Measurements from ENCODE around the gene FCER1G. TPM values are rescaled to one million over a fixed set of nuclear protein-coding genes. Genes with fewer than 3 reads are reported as not detected.
"Not testable (repeated sequence)": the region's sequence is repeated elsewhere in the genome, so short reads cannot be mapped to it uniquely, and the experiment has no call there.

FCER1G gene
- total RNA-seq, 1 donor from 2014 or later = 176 TPM

GRCh38 chr1:161228032-161228431 lies 12.9 kb downstream of the FCER1G start:
- DNase-seq (ENCODE audit: low spot score) = no peak

GRCh38 chr1:161229896-161230295 lies 14.8 kb downstream of the FCER1G start:
- DNase-seq (ENCODE audit: low spot score) = no peak

- DNase-seq (ENCODE audit: low spot score) = no peak
These were observed 15.7 kb downstream of the FCER1G start for GRCh38 chr1:161230762-161231161.

- no peak for DNase-seq (ENCODE audit: low spot score)
These were observed 18.0 kb downstream of the FCER1G start for GRCh38 chr1:161233102-161233501.

- DNase-seq (ENCODE audit: low spot score) = no peak
These were observed 21.1 kb downstream of the FCER1G start for GRCh38 chr1:161235957-161236775.

- DNase-seq (ENCODE audit: low spot score) = no peak
These were observed 23.0 kb downstream of the FCER1G start, which contains the start of gene NR1I3 for GRCh38 chr1:161238039-161238473. NR1I3 (minus strand) TSS chr1:161238203; CDS start chr1:161236565, 1,638 bp downstream.

GRCh38 chr1:161241682-161242081 lies 26.6 kb downstream of the FCER1G start:
- no peak for DNase-seq (ENCODE audit: low spot score)

GRCh38 chr1:161242313-161242712 lies 27.2 kb downstream of the FCER1G start:
- no peak for DNase-seq (ENCODE audit: low spot score)

- DNase-seq (ENCODE audit: low spot score) = no peak
These were observed 29.8 kb downstream of the FCER1G start for GRCh38 chr1:161244888-161245287.

GRCh38 chr1:161250100-161250499 lies 35.0 kb downstream of the FCER1G start:
- not testable (repeated sequence) for DNase-seq (ENCODE audit: low spot score)

- DNase-seq (ENCODE audit: low spot score) = peak; percentile 22
These were observed 35.7 kb downstream of the FCER1G start for GRCh38 chr1:161250829-161251228.

GRCh38 chr1:161251579-161251978 lies 36.5 kb downstream of the FCER1G start:
- DNase-seq (ENCODE audit: low spot score) = peak; percentile 28

GRCh38 chr1:161255302-161255701 lies 40.2 kb downstream of the FCER1G start:
- not testable (repeated sequence) for DNase-seq (ENCODE audit: low spot score)

- not testable (repeated sequence) for DNase-seq (ENCODE audit: low spot score)
These were observed 40.9 kb downstream of the FCER1G start for GRCh38 chr1:161255955-161256520.

- not testable (repeated sequence) for DNase-seq (ENCODE audit: low spot score)
These were observed 42.0 kb downstream of the FCER1G start for GRCh38 chr1:161257109-161257508.

- no peak for DNase-seq (ENCODE audit: low spot score)
These were observed 43.6 kb downstream of the FCER1G start, which contains the start of gene PCP4L1 for GRCh38 chr1:161258439-161259344. PCP4L1 (plus strand) TSS chr1:161258745; CDS start chr1:161258975, 230 bp downstream.

GRCh38 chr1:161259345-161259702 lies 44.2 kb downstream of the FCER1G start:
- no peak for DNase-seq (ENCODE audit: low spot score)

GRCh38 chr1:161259765-161260164 lies 44.7 kb downstream of the FCER1G start:
- no peak for DNase-seq (ENCODE audit: low spot score)

GRCh38 chr1:161260376-161261260 lies 45.5 kb downstream of the FCER1G start:
- no peak for DNase-seq (ENCODE audit: low spot score)
